Neuron (in vitro differentiated cells): Measurements from ENCODE around the gene CCDC15.

ENCODE experiments used
- H2AFZ ChIP-seq: one replicate; pipeline ENCODE4 v1.6.1; 2013; ENCODE audit warnings: low read depth, mild to moderate bottlenecking, inconsistent platforms, low read length, moderate library complexity
- H3K27me3 ChIP-seq: one replicate; pipeline ENCODE4 v1.6.1; 2013; ENCODE audit warnings: low read length; ENCODE audit not compliant: insufficient read depth
- H3K36me3 ChIP-seq: one replicate; pipeline ENCODE4 v1.6.1; 2013; ENCODE audit warnings: low read length; ENCODE audit not compliant: insufficient read depth
- H3K4me1 ChIP-seq: one replicate; pipeline ENCODE4 v1.6.1; 2013; ENCODE audit warnings: low read length; ENCODE audit not compliant: insufficient read depth
- H3K4me3 ChIP-seq: 2 replicates; pipeline ENCODE4 v1.5.1; 2013; ENCODE audit warnings: mild to moderate bottlenecking, low read length, moderate library complexity
- H3K9me3 ChIP-seq: one replicate; pipeline ENCODE4 v1.6.1; 2013; ENCODE audit warnings: low read length

CCDC15 gene

GRCh38 chr11:124934862-124935547 lies 19.0 kb upstream of the CCDC15 start:
- Histone ChIP-seq H3K36me3 (no peaks in the 10 kb centered on the region), H3K4me3 (no peak overlapping the region)

GRCh38 chr11:124935548-124936514 lies 18.2 kb upstream of the CCDC15 start, which contains the start of gene HEPACAM:
HEPACAM (minus strand) TSS chr11:124936047; CDS start chr11:124936006, 41 bp downstream.
- Histone ChIP-seq H3K4me3 (no peak within 1 kb of the TSS), H3K27me3 (peaks cover 11% of the 10 kb centered on the region), H2AFZ (no peak within 1 kb of the TSS), H3K4me1 (peaks cover 12% of the 10 kb centered on the region), H3K9me3 (no peaks in the 10 kb centered on the region), H3K36me3 (no peaks in the 10 kb centered on the region)

More at GRCh38 chr11:124934862-124935547, 19.0 kb upstream of the CCDC15 start:
- Histone ChIP-seq H3K27me3 (peaks cover 11% of the 10 kb centered on the region), H2AFZ (no peak overlapping the region), H3K4me1 (peaks cover 12% of the 10 kb centered on the region), H3K9me3 (no peaks in the 10 kb centered on the region)

- Histone ChIP-seq H3K4me3 (no peak overlapping the region), H2AFZ (no peak overlapping the region), H3K4me1 (peaks cover 15% of the 10 kb centered on the region), H3K27me3 (peaks cover 11% of the 10 kb centered on the region), H3K36me3 (no peaks in the 10 kb centered on the region), H3K9me3 (no peaks in the 10 kb centered on the region)
Observed at GRCh38 chr11:124937336-124937935, 16.6 kb upstream of the CCDC15 start.

GRCh38 chr11:124938206-124938765 lies 15.7 kb upstream of the CCDC15 start:
- Histone ChIP-seq H3K4me1 (peaks cover 24% of the 10 kb centered on the region), H3K4me3 (no peak overlapping the region), H3K9me3 (no peaks in the 10 kb centered on the region), H2AFZ (no peak overlapping the region), H3K27me3 (peaks cover 11% of the 10 kb centered on the region), H3K36me3 (no peaks in the 10 kb centered on the region)

GRCh38 chr11:124938970-124939369 lies 15.0 kb upstream of the CCDC15 start:
- Histone ChIP-seq H3K27me3 (peaks cover 8% of the 10 kb centered on the region), H3K4me1 (peaks cover 25% of the 10 kb centered on the region), H3K4me3 (no peak overlapping the region), H2AFZ (no peak overlapping the region), H3K9me3 (no peaks in the 10 kb centered on the region), H3K36me3 (no peaks in the 10 kb centered on the region)

- no peaks in the 10 kb centered on the region for H3K9me3 ChIP-seq
- peaks cover 13% of the 10 kb centered on the region for H3K4me1 ChIP-seq
- H3K4me3 ChIP-seq, result no peak overlapping the region
- no peaks in the 10 kb centered on the region for H3K36me3 ChIP-seq
- H2AFZ ChIP-seq, result no peak overlapping the region
- peaks cover under 1% of the 10 kb centered on the region for H3K27me3 ChIP-seq
Observed at GRCh38 chr11:124941703-124942102, 12.3 kb upstream of the CCDC15 start.

- Histone ChIP-seq H3K27me3 (no peaks in the 10 kb centered on the region), H3K9me3 (no peaks in the 10 kb centered on the region), H2AFZ (peak overlapping the region; percentile 96), H3K4me3 (no peak overlapping the region), H3K4me1 (peaks cover 13% of the 10 kb centered on the region), H3K36me3 (no peaks in the 10 kb centered on the region)
Observed at GRCh38 chr11:124942466-124943253, 11.3 kb upstream of the CCDC15 start.

- no peaks in the 10 kb centered on the region for H3K36me3 ChIP-seq
- H3K4me1 ChIP-seq, result peaks cover 13% of the 10 kb centered on the region
- H3K4me3 ChIP-seq, result no peak overlapping the region
- no peaks in the 10 kb centered on the region for H3K27me3 ChIP-seq
- H2AFZ ChIP-seq, result peak overlapping the region; percentile 96
- no peaks in the 10 kb centered on the region for H3K9me3 ChIP-seq
Observed at GRCh38 chr11:124943254-124943616, 10.8 kb upstream of the CCDC15 start.

- no peak overlapping the region for H3K4me3 ChIP-seq
- no peaks in the 10 kb centered on the region for H3K27me3 ChIP-seq
- H3K4me1 ChIP-seq, result peaks cover 13% of the 10 kb centered on the region
- H3K36me3 ChIP-seq, result no peaks in the 10 kb centered on the region
- H2AFZ ChIP-seq, result no peak overlapping the region
- no peaks in the 10 kb centered on the region for H3K9me3 ChIP-seq
Observed at GRCh38 chr11:124943741-124944140, 10.3 kb upstream of the CCDC15 start.

GRCh38 chr11:124944565-124944964 lies 9.4 kb upstream of the CCDC15 start:
- no peak overlapping the region for H3K4me3 ChIP-seq

GRCh38 chr11:124945826-124946225 lies 8.2 kb upstream of the CCDC15 start:
- no peak overlapping the region for H3K4me3 ChIP-seq

More at GRCh38 chr11:124944565-124944964, 9.4 kb upstream of the CCDC15 start:
- Histone ChIP-seq H3K27me3 (no peaks in the 10 kb centered on the region), H2AFZ (no peak overlapping the region), H3K9me3 (no peaks in the 10 kb centered on the region), H3K4me1 (peaks cover 13% of the 10 kb centered on the region), H3K36me3 (no peaks in the 10 kb centered on the region)

GRCh38 chr11:124946735-124947141 lies 7.3 kb upstream of the CCDC15 start:
- H3K4me1 ChIP-seq, result peaks cover 13% of the 10 kb centered on the region
- H3K9me3 ChIP-seq, result no peaks in the 10 kb centered on the region
- no peaks in the 10 kb centered on the region for H3K36me3 ChIP-seq
- H3K4me3 ChIP-seq, result no peak overlapping the region
- no peaks in the 10 kb centered on the region for H3K27me3 ChIP-seq
- no peak overlapping the region for H2AFZ ChIP-seq

More at GRCh38 chr11:124945826-124946225, 8.2 kb upstream of the CCDC15 start:
- H3K36me3 ChIP-seq, result no peaks in the 10 kb centered on the region
- H3K9me3 ChIP-seq, result no peaks in the 10 kb centered on the region
- H3K4me1 ChIP-seq, result peaks cover 13% of the 10 kb centered on the region
- H2AFZ ChIP-seq, result no peak overlapping the region
- no peaks in the 10 kb centered on the region for H3K27me3 ChIP-seq
